Hematopoietic multipotent progenitor cell treated with erythropoietin and hydrocortisone succinate and interleukin-3 and kit ligand, for 8 days (in vitro differentiated cells): ENCODE measurements around the gene SUV39H2.
"Not testable (repeated sequence)": the region's sequence is repeated elsewhere in the genome, so short reads cannot be mapped to it uniquely, and the experiment has no call there.

Experiments used
- DNase-seq: peaks from one replicate; pipeline ENCODE4 v3.0.0-alpha.2; 2015

SUV39H2 gene

GRCh38 chr10:14878266-14879123 is at the start of gene SUV39H2:
TSS of gene SUV39H2 (plus strand) at chr10:14878866. CDS start at chr10:14878889, 23 bp downstream.
- DNase-seq, result peak; percentile 94

GRCh38 chr10:14833106-14833505 is 45.6 kb upstream of the SUV39H2 start:
- DNase-seq, result no peak

GRCh38 chr10:14836208-14836607 is 42.5 kb upstream of the SUV39H2 start:
- no peak for DNase-seq

GRCh38 chr10:14837003-14837756 is 41.5 kb upstream of the SUV39H2 start:
- peak; percentile 10 for DNase-seq

- peak; percentile 99 for DNase-seq
Observed at GRCh38 chr10:14837757-14838581, 40.7 kb upstream of the SUV39H2 start, which contains the start of the genes CDNF, HSPA14 and MSANTD7. TSS of gene CDNF (minus strand) at chr10:14838037. CDS start at chr10:14837946, 91 bp downstream. TSS of gene HSPA14 (plus strand) at chr10:14838306. CDS start at chr10:14838403, 97 bp downstream. TSS of gene MSANTD7 (plus strand) at chr10:14838306. CDS start at chr10:14842285, 3,979 bp downstream.

GRCh38 chr10:14838582-14839304 is 39.9 kb upstream of the SUV39H2 start:
- DNase-seq, result peak; percentile 24

- no peak for DNase-seq
Observed at GRCh38 chr10:14839305-14839695, 39.4 kb upstream of the SUV39H2 start.

GRCh38 chr10:14840178-14840577 is 38.5 kb upstream of the SUV39H2 start:
- DNase-seq, result no peak

- DNase-seq, result no peak
Observed at GRCh38 chr10:14843327-14843988, 35.2 kb upstream of the SUV39H2 start.

- no peak for DNase-seq
Observed at GRCh38 chr10:14844948-14845347, 33.7 kb upstream of the SUV39H2 start.

- DNase-seq, result no peak
Observed at GRCh38 chr10:14852236-14852635, 26.4 kb upstream of the SUV39H2 start.

GRCh38 chr10:14855453-14855852 is 23.2 kb upstream of the SUV39H2 start:
- no peak for DNase-seq

- no peak for DNase-seq
Observed at GRCh38 chr10:14858338-14858960, 20.2 kb upstream of the SUV39H2 start.

GRCh38 chr10:14859043-14859442 is 19.6 kb upstream of the SUV39H2 start:
- DNase-seq, result no peak

GRCh38 chr10:14859775-14860174 is 18.9 kb upstream of the SUV39H2 start:
- DNase-seq, result no peak

GRCh38 chr10:14860791-14861190 is 17.9 kb upstream of the SUV39H2 start:
- no peak for DNase-seq

GRCh38 chr10:14864466-14864865 is 14.2 kb upstream of the SUV39H2 start:
- not testable (repeated sequence) for DNase-seq

GRCh38 chr10:14864871-14865270 is 13.8 kb upstream of the SUV39H2 start:
- not testable (repeated sequence) for DNase-seq

- peak; percentile 63 for DNase-seq
Observed at GRCh38 chr10:14873090-14873760, 5.4 kb upstream of the SUV39H2 start.

- no peak for DNase-seq
Observed at GRCh38 chr10:14875941-14876340, 2.7 kb upstream of the SUV39H2 start.
